ENCODE results near the gene PTAR1.

The PTAR1 gene

DNA sequence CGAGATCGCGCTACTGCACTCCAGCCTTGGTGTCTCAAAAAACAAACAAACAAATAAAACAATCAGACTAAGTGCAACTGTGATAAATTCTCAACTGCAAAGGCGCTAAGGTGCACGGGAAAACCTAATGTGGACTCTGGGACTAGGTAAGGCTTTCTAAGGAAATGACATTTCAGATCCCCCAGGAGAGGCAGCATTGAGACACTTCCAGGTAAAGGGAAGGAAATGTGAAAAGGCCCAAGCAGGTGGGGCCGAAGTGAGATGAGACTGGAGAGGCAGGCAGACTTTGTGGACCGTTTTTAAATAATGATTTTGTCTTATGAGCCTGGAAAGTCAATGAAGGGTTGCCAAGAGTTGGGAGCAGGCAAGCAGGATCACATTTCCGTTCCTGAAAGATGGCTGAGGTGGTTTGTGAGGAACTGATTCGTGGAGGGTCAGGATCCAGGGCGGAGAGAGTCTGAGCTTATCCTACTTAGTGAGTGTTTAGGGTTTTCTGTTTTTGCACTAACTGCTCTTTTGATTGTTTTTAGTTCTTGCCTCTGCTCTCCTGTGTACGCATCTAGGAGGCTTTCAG is 85.6 kb downstream of the PTAR1 start:
- DNase-seq (ENCODE audit: low spot score): peak; percentile 23

DNA sequence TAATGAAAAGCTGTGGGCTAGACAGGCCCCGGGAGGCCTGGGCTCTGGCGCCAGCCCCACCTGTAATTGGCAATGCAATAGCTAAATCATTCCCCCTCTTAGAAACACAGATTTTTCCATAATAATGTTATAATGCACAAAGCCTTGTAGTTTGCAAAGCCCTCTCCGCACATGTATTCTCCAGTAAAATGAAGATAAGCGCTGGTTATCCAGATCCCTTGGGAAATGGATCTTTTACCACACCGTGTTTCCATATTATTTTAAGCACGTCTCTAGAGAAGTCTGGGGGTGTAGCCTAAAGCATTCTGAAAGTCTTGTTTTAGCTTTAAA is 86.5 kb downstream of the PTAR1 start:
- peak; percentile 80 for DNase-seq (ENCODE audit: low spot score)

DNA sequence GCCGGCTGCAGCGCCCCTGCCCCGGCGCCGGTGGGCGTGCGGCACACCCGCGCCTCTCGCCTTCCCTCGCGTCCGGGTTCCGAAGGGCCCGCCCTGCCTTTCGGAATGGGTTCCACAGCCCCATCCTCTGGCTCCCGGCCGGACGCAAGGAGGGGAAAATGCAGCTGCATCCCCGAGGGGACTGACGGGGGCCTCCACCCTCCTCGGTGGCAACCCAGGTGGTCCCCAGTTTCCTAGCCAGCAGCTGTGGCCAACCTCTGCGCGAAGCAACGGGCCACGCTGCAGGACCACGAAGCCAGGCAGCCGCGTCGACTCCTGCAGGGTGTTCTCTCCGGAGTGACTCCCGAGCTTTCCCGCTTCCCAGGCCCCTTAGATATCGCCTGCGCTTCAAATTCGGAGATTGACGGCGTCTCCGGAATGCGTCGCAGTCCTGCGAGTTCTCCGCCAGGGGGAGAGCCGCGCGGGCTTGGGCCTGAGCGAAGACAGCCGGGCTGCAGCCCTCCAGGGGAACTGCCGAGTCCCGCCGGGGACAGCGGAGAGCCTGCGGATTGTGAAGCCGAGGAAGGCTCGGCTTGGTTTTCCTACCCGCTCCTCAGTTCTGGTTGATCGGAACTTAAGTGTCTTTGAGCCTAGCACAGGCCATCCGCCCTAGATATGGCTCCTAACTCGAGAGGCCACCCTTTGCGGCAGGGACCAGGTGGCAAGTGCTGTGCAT is 87.1 kb downstream of the PTAR1 start:
- DNase-seq (ENCODE audit: low spot score): peak; percentile 87

DNA sequence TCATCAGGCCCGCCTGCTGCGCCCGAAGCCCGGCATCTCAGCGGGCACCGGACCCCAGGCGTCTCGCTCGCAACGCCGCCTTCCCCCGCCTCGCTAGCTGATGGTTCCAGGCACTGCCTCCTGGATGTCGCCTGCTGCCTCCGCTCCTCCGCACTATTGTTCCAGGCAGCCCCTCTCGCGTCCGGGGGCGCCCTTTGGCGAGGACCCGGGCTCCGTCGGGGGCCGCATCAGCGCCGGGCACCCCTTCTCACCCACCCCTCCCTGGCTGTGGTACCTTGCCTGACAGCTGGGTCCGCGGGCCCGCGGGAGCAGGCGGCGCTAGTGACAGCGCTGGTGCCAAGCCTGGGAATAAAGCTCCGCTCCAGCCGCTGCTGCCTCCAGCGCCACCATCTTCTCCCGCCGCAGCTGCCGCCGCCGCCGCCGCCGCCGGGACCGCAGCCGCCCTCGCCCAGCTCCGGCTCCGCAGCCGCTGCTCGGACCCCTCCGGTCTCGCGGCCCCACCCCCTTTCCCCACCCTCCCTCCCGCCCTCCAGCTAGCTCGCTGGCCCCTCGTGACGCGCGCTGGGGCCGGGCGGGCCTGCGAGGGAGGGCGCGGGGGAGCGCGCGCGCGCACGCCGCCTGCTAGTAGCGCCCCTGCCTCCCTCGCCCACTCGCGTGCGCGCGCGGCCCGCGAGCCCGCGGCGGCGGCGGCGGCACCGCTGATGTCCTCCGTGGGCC is 87.8 kb downstream of the PTAR1 start, which contains the start of gene APBA1:
Gene APBA1, minus strand, starts transcription at position 493 of the 717 bp plus-strand sequence.
- peak; percentile 88 for DNase-seq (ENCODE audit: low spot score)

DNA sequence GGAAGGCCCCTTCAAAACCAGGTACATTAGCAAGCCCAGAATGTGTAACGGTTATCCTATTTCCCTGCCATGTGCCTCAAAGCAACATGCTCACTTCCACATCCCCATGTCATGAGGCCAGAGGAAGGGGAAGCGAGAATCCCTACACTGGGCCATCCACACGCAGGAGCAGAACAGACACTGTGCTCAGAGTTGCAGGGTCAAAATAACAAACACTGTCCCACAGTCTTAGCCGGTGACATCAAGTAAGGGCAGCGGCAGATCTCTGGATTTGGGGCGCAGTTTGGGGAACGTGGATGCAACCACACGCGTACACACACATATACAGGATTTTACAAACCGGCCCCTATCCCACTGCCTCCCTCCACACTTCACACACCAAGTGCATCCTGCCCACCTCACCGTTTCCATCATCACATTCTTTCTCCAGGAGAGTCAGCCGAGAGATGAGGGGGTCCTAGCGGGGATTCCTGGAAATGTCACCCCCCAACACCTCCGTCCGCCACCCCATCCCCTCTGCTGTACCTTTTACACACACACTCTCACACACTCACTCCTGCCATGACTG is 88.4 kb downstream of the PTAR1 start:
- DNase-seq (ENCODE audit: low spot score): peak; percentile 21

DNA sequence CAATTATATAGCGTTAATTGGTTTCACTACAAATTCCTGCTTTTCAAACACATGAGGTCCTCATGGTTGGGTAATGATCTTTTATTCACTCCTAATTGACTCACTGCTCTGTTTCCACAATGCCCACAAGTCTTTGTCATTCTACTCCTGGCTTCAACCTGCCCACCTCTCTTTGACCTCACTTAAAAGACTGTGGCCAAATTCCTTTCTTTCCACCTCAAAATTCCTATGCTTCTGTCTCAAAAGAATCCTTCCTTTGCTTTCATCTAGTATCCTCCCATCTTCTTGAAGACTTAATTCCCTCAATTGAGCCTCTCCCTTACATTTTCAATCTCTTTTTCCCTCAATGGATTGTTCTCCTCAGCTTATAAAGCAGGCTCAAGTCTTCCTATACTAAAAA is 92.5 kb downstream of the PTAR1 start:
- no peak for DNase-seq (ENCODE audit: low spot score)

DNA sequence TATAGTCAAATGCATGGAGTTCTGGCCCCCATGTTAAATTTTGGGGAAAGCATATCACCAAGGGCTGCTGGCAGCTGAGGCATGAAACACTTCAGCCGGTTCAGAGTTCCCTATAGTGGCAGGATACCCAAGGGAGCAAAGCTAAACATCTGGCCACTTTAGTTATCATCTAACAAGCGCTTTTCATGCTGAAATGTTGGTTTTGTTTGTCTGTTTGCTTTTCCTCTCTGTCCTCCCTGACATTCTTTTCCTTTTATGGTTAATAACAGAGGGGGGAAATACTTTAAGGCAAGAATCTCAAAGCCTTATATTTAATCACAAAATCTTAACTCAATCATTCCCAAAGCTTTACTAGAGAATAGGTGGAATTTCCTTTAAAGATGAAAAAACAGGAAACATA is 99.5 kb downstream of the PTAR1 start:
- no peak for DNase-seq (ENCODE audit: low spot score)
